HG02870 (cell line): ENCODE data around the gene PRKCH.

Experiments
- ATAC-seq: cut with Tn5 transposase; IDR thresholded peaks from one replicate; pipeline ENCODE4 v1.9.1; 2021; ENCODE audit warnings: mild to moderate bottlenecking, moderate library complexity; ENCODE audit not compliant: unreplicated experiment

PRKCH gene

GRCh38 chr14:61538464-61539022, 217.2 kb downstream of the PRKCH start:
- no peak for ATAC-seq

- no peak for ATAC-seq
Measured at GRCh38 chr14:61539631-61540030, 218.3 kb downstream of the PRKCH start.

GRCh38 chr14:61540931-61541330, 219.6 kb downstream of the PRKCH start:
- no peak for ATAC-seq

GRCh38 chr14:61542848-61543790, 221.7 kb downstream of the PRKCH start:
- ATAC-seq, result no peak

GRCh38 chr14:61543946-61544345, 222.6 kb downstream of the PRKCH start:
- ATAC-seq, result no peak

GRCh38 chr14:61544448-61545330, 223.3 kb downstream of the PRKCH start:
- no peak for ATAC-seq

GRCh38 chr14:61545726-61546455, 224.5 kb downstream of the PRKCH start:
- ATAC-seq, result no peak

GRCh38 chr14:61547186-61548069, 226.0 kb downstream of the PRKCH start:
- no peak for ATAC-seq

GRCh38 chr14:61549425-61549824, 228.0 kb downstream of the PRKCH start:
- ATAC-seq, result no peak

- ATAC-seq, result no peak
Measured at GRCh38 chr14:61551384-61551783, 230.0 kb downstream of the PRKCH start.

- ATAC-seq, result no peak
Measured at GRCh38 chr14:61552241-61552640, 230.9 kb downstream of the PRKCH start.

GRCh38 chr14:61553730-61554641, 232.6 kb downstream of the PRKCH start:
- no peak for ATAC-seq

- no peak for ATAC-seq
Measured at GRCh38 chr14:61555056-61555838, 233.9 kb downstream of the PRKCH start.

- ATAC-seq, result no peak
Measured at GRCh38 chr14:61556455-61556854, 235.1 kb downstream of the PRKCH start.

- no peak for ATAC-seq
Measured at GRCh38 chr14:61557262-61557661, 235.9 kb downstream of the PRKCH start.

GRCh38 chr14:61557854-61558253, 236.5 kb downstream of the PRKCH start:
- no peak for ATAC-seq

- ATAC-seq, result no peak
Measured at GRCh38 chr14:61558271-61558670, 236.9 kb downstream of the PRKCH start.

- ATAC-seq, result no peak
Measured at GRCh38 chr14:61559641-61560201, 238.3 kb downstream of the PRKCH start.
